Neuronal stem cell (in vitro differentiated cells): Measurements from ENCODE around the gene PKP4.

Experiments
- DNase-seq: peaks from one replicate; pipeline ENCODE4 v3.0.0-alpha.2; 2013; ENCODE audit warnings: low spot score
- H2AFZ ChIP-seq: one replicate; pipeline ENCODE4 v1.6.1; 2013; ENCODE audit warnings: mild to moderate bottlenecking, low read length, inconsistent platforms
- H2AK5ac ChIP-seq: 2 replicates; pipeline ENCODE4 v1.6.1; 2013; ENCODE audit warnings: low read depth, mild to moderate bottlenecking, inconsistent platforms, low read length, moderate library complexity, mixed read lengths
- H2BK120ac ChIP-seq: 2 replicates; pipeline ENCODE4 v1.6.1; 2013; ENCODE audit warnings: low read depth, mild to moderate bottlenecking, inconsistent platforms, low read length, moderate library complexity, mixed read lengths
- H2BK12ac ChIP-seq: one replicate; pipeline ENCODE4 v1.6.1; 2013; ENCODE audit warnings: low read length, inconsistent platforms
- H2BK15ac ChIP-seq: 2 replicates; pipeline ENCODE4 v1.6.1; 2013; ENCODE audit warnings: mild to moderate bottlenecking, low read length, inconsistent platforms, mixed read lengths
- H2BK5ac ChIP-seq: one replicate; pipeline ENCODE4 v1.6.1; 2013; ENCODE audit warnings: inconsistent platforms, mild to moderate bottlenecking, low read length, moderate library complexity
- H3K14ac ChIP-seq: one replicate; pipeline ENCODE4 v1.6.1; 2013; ENCODE audit warnings: low read length, inconsistent platforms
- H3K18ac ChIP-seq: 2 replicates; pipeline ENCODE4 v1.6.1; 2013; ENCODE audit warnings: low read length, inconsistent platforms
- H3K23ac ChIP-seq: 2 replicates; pipeline ENCODE4 v1.6.1; 2013; ENCODE audit warnings: low read depth, mild to moderate bottlenecking, mixed read lengths, low read length, inconsistent platforms; ENCODE audit not compliant: poor library complexity
- H3K27ac ChIP-seq: replicated peaks from 3 replicates; pipeline ENCODE4 v1.5.1; 2013; ENCODE audit warnings: low read length, inconsistent platforms
- H3K27me3 ChIP-seq, 3 experiments: 2 replicates each; pipeline ENCODE4 v1.6.1; 2013; ENCODE audit warnings: low read length in 3 of 3, mild to moderate bottlenecking in 2 of 3, inconsistent platforms in 1 of 3, low read depth in 1 of 3, mixed read lengths in 1 of 3, moderate library complexity in 1 of 3; ENCODE audit not compliant: control insufficient read depth in 3 of 3, insufficient read depth in 3 of 3
- H3K36me3 ChIP-seq, 2 donors: replicated peaks in 1 of 2; 2 replicates each; pipeline ENCODE4 v1.6.1; 2013; ENCODE audit warnings: low read length in 2 of 2; ENCODE audit not compliant: control insufficient read depth in 2 of 2, insufficient read depth in 2 of 2
- H3K4ac ChIP-seq: 2 replicates; pipeline ENCODE4 v1.6.1; 2013; ENCODE audit warnings: inconsistent platforms, mild to moderate bottlenecking, low read length, moderate library complexity
- H3K4me1 ChIP-seq, 2 donors: 1 replicate in 1 of 2; 2 replicates in 1 of 2; pipeline ENCODE4 v1.6.1; 2013; ENCODE audit warnings: low read length in 2 of 2, low read depth in 1 of 2; ENCODE audit not compliant: control insufficient read depth in 2 of 2, insufficient read depth in 1 of 2
- H3K4me2 ChIP-seq: one replicate; pipeline ENCODE4 v1.6.1; 2013; ENCODE audit warnings: mild to moderate bottlenecking, low read length, inconsistent platforms; ENCODE audit not compliant: insufficient read depth, poor library complexity, severe bottlenecking
- H3K4me3 ChIP-seq, 2 donors: 2 replicates each; pipeline ENCODE4 v1.5.1; 2013; ENCODE audit warnings: low read length in 2 of 2, mild to moderate bottlenecking in 2 of 2, inconsistent platforms in 1 of 2, moderate library complexity in 1 of 2
- H3K79me1 ChIP-seq: one replicate; pipeline ENCODE4 v1.6.1; 2013; ENCODE audit warnings: low read depth, mild to moderate bottlenecking, inconsistent platforms, low read length, moderate library complexity
- H3K9ac ChIP-seq: one replicate; pipeline ENCODE4 v1.6.1; 2013; ENCODE audit warnings: mild to moderate bottlenecking, low read depth, low read length, inconsistent platforms; ENCODE audit not compliant: poor library complexity
- H3K9me3 ChIP-seq, 2 donors: replicated peaks in 1 of 2; 2 replicates each; pipeline versions ENCODE3 to v1.6.1; 2013; ENCODE audit warnings: low read length in 2 of 2, mild to moderate bottlenecking in 2 of 2, inconsistent platforms in 1 of 2, low read depth in 1 of 2, mixed read lengths in 1 of 2, moderate library complexity in 1 of 2; ENCODE audit not compliant: control insufficient read depth in 2 of 2, insufficient read depth in 1 of 2
- H4K8ac ChIP-seq: one replicate; pipeline ENCODE4 v1.6.1; 2013; ENCODE audit warnings: low read depth, mild to moderate bottlenecking, inconsistent platforms, low read length, moderate library complexity
- H4K91ac ChIP-seq: one replicate; pipeline ENCODE4 v1.6.1; 2013; ENCODE audit warnings: low read length, low read depth, mild to moderate bottlenecking, inconsistent platforms; ENCODE audit not compliant: poor library complexity
- WGBS, 2 donors: extraction: QIAGEN DNeasy Blood & Tissue Kit; methylation state at CpG; one replicate each; pipeline ENCODE4 v1.1.7; 2013; ENCODE audit warnings: missing lambda C conversion rate in 2 of 2, mixed read lengths in 1 of 2; ENCODE audit not compliant: insufficient read length in 2 of 2, insufficient replicate concordance in 1 of 2; ENCODE audit errors: extremely low coverage in 2 of 2; 5-methylcytosine and 5-hydroxymethylcytosine counted together

The PKP4 gene

GRCh38 chr2:158489366-158490112, 32.8 kb downstream of the PKP4 start:
- Histone ChIP-seq H3K4me1 (peaks cover 9% of the 10 kb centered on the region in 2 donors), H2BK12ac (no peak overlapping the region), H2BK5ac (no peak overlapping the region), H3K36me3 (no peaks in the 10 kb centered on the region), H3K9me3 (no peaks in the 10 kb centered on the region), H3K14ac (no peak overlapping the region), H4K91ac (no peak overlapping the region), H3K4ac (no peak overlapping the region), H4K8ac (no peak overlapping the region), H3K27me3 (no peaks in the 10 kb centered on the region), H3K23ac (no peak overlapping the region), H3K9ac (no peak overlapping the region), H3K18ac (no peak overlapping the region), H2BK15ac (no peak overlapping the region), H3K79me1 (no peaks in the 10 kb centered on the region), H2AFZ (no peak overlapping the region), H2BK120ac (no peak overlapping the region), H3K4me2 (no peak overlapping the region), H3K4me3 (no peak overlapping the region), H2AK5ac (no peak overlapping the region), H3K27ac (no peak overlapping the region)
- DNase-seq: no peak
- WGBS, 2 donors: no CpG with 5 or more reads among the region's 6 CpGs

GRCh38 chr2:158491072-158491471, 34.3 kb downstream of the PKP4 start:
- H3K4me3 ChIP-seq: no peak overlapping the region
- no peak overlapping the region for H3K4ac ChIP-seq
- DNase-seq: no peak
- no peaks in the 10 kb centered on the region for H3K27me3 ChIP-seq
- H2AFZ ChIP-seq: no peak overlapping the region
- no peak overlapping the region for H3K18ac ChIP-seq
- H4K8ac ChIP-seq: no peak overlapping the region
- no peak overlapping the region for H2BK12ac ChIP-seq
- H3K23ac ChIP-seq: no peak overlapping the region
- no peaks in the 10 kb centered on the region for H3K36me3 ChIP-seq
- H2AK5ac ChIP-seq: no peak overlapping the region
- no peak overlapping the region for H2BK120ac ChIP-seq
- no peaks in the 10 kb centered on the region for H3K9me3 ChIP-seq
- no peak overlapping the region for H2BK15ac ChIP-seq
- no peak overlapping the region for H4K91ac ChIP-seq
- no peaks in the 10 kb centered on the region for H3K79me1 ChIP-seq
- WGBS, 2 donors: no CpG with 5 or more reads among the region's 4 CpGs
- H2BK5ac ChIP-seq: no peak overlapping the region
- H3K9ac ChIP-seq: no peak overlapping the region
- no peak overlapping the region for H3K14ac ChIP-seq
- H3K4me2 ChIP-seq: no peak overlapping the region
- no peak overlapping the region for H3K27ac ChIP-seq
- peaks cover 9% of the 10 kb centered on the region in 2 donors for H3K4me1 ChIP-seq

GRCh38 chr2:158493458-158493857, 36.7 kb downstream of the PKP4 start:
- no peak overlapping the region for H3K14ac ChIP-seq
- H2AFZ ChIP-seq: no peak overlapping the region
- no peak overlapping the region for H2BK12ac ChIP-seq
- H2BK15ac ChIP-seq: no peak overlapping the region
- H3K27ac ChIP-seq: no peak overlapping the region
- no peak overlapping the region for H4K8ac ChIP-seq
- H3K4me1 ChIP-seq: peaks cover 9% of the 10 kb centered on the region in 2 donors
- no peak overlapping the region for H3K18ac ChIP-seq
- no peak overlapping the region for H3K23ac ChIP-seq
- H2BK120ac ChIP-seq: no peak overlapping the region
- no peak for DNase-seq
- no peaks in the 10 kb centered on the region for H3K9me3 ChIP-seq
- no peak overlapping the region for H3K4ac ChIP-seq
- no peak overlapping the region for H4K91ac ChIP-seq
- H3K9ac ChIP-seq: no peak overlapping the region
- no peak overlapping the region for H3K4me3 ChIP-seq
- no peak overlapping the region for H3K4me2 ChIP-seq
- no CpG with 5 or more reads among the region's 2 CpGs for WGBS, 2 donors
- no peak overlapping the region for H2AK5ac ChIP-seq
- H2BK5ac ChIP-seq: no peak overlapping the region
- H3K27me3 ChIP-seq: no peaks in the 10 kb centered on the region
- no peaks in the 10 kb centered on the region for H3K36me3 ChIP-seq
- no peaks in the 10 kb centered on the region for H3K79me1 ChIP-seq

GRCh38 chr2:158495175-158495574, 38.4 kb downstream of the PKP4 start:
- Histone ChIP-seq H3K27me3 (no peaks in the 10 kb centered on the region), H3K18ac (no peak overlapping the region), H3K4ac (no peak overlapping the region), H3K9ac (no peak overlapping the region), H2AFZ (no peak overlapping the region), H3K4me2 (no peak overlapping the region), H2BK15ac (no peak overlapping the region), H2BK5ac (no peak overlapping the region), H3K4me1 (peaks cover 2 to 3% of the 10 kb centered on the region in 2 donors), H3K14ac (no peak overlapping the region), H2BK12ac (no peak overlapping the region), H4K8ac (no peak overlapping the region), H3K79me1 (no peaks in the 10 kb centered on the region), H4K91ac (no peak overlapping the region), H2BK120ac (no peak overlapping the region), H3K36me3 (no peaks in the 10 kb centered on the region), H2AK5ac (no peak overlapping the region), H3K27ac (no peak overlapping the region), H3K9me3 (no peaks in the 10 kb centered on the region), H3K4me3 (no peak overlapping the region), H3K23ac (no peak overlapping the region)
- no peak for DNase-seq
- WGBS, 2 donors: no CpG with 5 or more reads among the region's 5 CpGs
